Right hindlimb (tissue), 1 donor: ENCODE results near the gene C1orf216.
"Not testable (repeated sequence)": the region's sequence is repeated elsewhere in the genome, so short reads cannot be mapped to it uniquely, and the experiment has no call there.

ENCODE experiments used
- DNase-seq: peaks from one replicate; pipeline ENCODE4 v3.0.0-alpha.2; 2018

C1orf216 gene

GRCh38 chr1:35706846-35707600 lies 11.7 kb downstream of the C1orf216 start:
- DNase-seq, result no peak

- DNase-seq, result no peak
Measured at GRCh38 chr1:35702508-35702907, 16.2 kb downstream of the C1orf216 start.

- DNase-seq, result not testable (repeated sequence)
Measured at GRCh38 chr1:35699152-35699551, 19.5 kb downstream of the C1orf216 start.

- DNase-seq, result no peak
Measured at GRCh38 chr1:35692317-35692716, 26.4 kb downstream of the C1orf216 start.

- no peak for DNase-seq
Measured at GRCh38 chr1:35691571-35692220, 27.0 kb downstream of the C1orf216 start.

- no peak for DNase-seq
Measured at GRCh38 chr1:35691080-35691479, 27.6 kb downstream of the C1orf216 start.

GRCh38 chr1:35690103-35690502 lies 28.6 kb downstream of the C1orf216 start:
- DNase-seq, result not testable (repeated sequence)

GRCh38 chr1:35688161-35688560 lies 30.5 kb downstream of the C1orf216 start:
- DNase-seq, result no peak

GRCh38 chr1:35683012-35683411 lies 35.7 kb downstream of the C1orf216 start:
- no peak for DNase-seq

- DNase-seq, result no peak
Measured at GRCh38 chr1:35680271-35680670, 38.4 kb downstream of the C1orf216 start.

GRCh38 chr1:35675773-35676172 lies 42.9 kb downstream of the C1orf216 start:
- no peak for DNase-seq

- DNase-seq, result no peak
Measured at GRCh38 chr1:35674111-35674510, 44.6 kb downstream of the C1orf216 start.

GRCh38 chr1:35672116-35672515 lies 46.6 kb downstream of the C1orf216 start:
- no peak for DNase-seq

GRCh38 chr1:35668506-35668905 lies 50.2 kb downstream of the C1orf216 start:
- DNase-seq, result no peak

GRCh38 chr1:35666916-35667315 lies 51.8 kb downstream of the C1orf216 start:
- DNase-seq, result no peak

GRCh38 chr1:35666216-35666615 lies 52.5 kb downstream of the C1orf216 start:
- no peak for DNase-seq
